ENCODE data around the gene TMPRSS6. TPM values are rescaled to one million over a fixed set of nuclear protein-coding genes. Genes with fewer than 3 reads are reported as not detected.

The TMPRSS6 gene
- total and polyA plus RNA-seq, 11 donors: 0.91 TPM; not detected in 10

DNA sequence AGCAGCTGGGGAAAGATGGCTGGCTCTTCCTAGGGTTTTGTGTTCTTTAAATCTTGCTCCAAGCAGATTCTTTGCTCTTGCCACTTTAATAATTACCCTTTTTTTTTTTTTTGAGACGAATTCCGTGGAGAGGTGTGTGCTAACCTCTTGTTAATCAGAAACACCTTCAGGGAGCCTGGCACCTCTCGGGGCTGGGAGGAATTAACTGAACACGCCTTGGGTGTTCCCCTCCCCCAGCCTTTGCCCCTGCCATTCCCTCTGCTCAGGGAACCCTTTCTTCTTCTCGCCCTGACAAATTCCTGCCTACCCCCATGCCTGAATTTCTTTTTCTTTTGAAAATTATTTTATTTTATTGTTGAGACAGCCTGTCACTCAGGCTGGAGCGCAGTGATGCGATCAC, 17.5 kb downstream of the TMPRSS6 start:
- no peak for TF ChIP-seq POLR2A (IDR thresholded peaks at IDR 0.05)
- TF ChIP-seq, protein P1, sequence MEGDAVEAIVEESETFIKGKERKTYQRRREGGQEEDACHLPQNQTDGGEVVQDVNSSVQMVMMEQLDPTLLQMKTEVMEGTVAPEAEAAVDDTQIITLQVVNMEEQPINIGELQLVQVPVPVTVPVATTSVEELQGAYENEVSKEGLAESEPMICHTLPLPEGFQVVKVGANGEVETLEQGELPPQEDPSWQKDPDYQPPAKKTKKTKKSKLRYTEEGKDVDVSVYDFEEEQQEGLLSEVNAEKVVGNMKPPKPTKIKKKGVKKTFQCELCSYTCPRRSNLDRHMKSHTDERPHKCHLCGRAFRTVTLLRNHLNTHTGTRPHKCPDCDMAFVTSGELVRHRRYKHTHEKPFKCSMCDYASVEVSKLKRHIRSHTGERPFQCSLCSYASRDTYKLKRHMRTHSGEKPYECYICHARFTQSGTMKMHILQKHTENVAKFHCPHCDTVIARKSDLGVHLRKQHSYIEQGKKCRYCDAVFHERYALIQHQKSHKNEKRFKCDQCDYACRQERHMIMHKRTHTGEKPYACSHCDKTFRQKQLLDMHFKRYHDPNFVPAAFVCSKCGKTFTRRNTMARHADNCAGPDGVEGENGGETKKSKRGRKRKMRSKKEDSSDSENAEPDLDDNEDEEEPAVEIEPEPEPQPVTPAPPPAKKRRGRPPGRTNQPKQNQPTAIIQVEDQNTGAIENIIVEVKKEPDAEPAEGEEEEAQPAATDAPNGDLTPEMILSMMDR (IDR thresholded peaks at IDR 0.05): no peak
- Histone ChIP-seq H3K27ac (no peak overlapping the region), H3K4me3 (no peak overlapping the region), H3K27me3 (peaks cover 0 to 60% (median 23%) of the 10 kb centered on the region in 9 donors), H3K9me3 (no peaks in the 10 kb centered on the region), H3K4me1 (no peaks in the 10 kb centered on the region), H3K36me3 (no peaks in the 10 kb centered on the region)
- ATAC-seq (no peak), DNase-seq (no peak)
- intact Hi-C loops (cut with DNase I): no loop called here
- WGBS, 4 donors: 72 to 78% (median 76%) methylated on average over 7 of the region's 7 CpGs

DNA sequence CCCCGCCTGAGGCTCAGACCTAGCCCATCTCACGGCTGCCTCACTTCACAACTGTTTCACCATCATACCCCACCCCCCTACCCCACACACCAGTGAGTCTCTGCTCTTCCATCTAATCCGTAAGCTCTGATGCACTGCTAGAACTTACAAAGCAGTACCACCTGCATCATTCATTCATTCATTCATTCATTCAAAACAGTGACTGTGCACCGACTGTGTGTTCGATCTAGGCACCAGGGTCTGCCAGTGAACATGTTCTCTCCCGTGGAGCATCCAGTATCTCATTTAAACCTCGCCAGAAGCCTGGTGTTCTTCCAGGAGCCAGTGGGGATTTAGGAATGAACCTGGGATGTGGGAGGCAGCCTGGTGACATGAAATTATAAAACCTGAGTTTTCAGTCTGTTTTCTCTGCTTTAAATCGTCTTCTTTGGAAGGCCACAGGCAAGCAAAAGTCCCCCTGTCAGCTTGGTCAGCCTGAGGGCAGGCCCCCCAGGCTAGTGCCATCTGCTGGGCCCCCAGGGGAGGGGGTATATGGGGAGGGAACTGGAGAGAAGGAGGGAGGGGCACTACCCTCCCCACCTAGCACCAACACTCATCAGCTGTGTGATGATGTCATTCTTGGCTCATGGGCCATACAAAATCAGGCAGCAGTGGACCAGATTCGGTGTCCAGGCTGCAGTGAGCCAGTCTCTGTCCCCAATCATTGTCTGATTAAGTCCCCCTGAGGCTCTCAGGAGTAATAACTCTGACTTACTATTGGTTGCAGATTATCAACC, 18.4 kb downstream of the TMPRSS6 start:
- no peak for ATAC-seq
- no peaks in the 10 kb centered on the region for H3K9me3 ChIP-seq
- H3K36me3 ChIP-seq: no peaks in the 10 kb centered on the region
- H3K4me1 ChIP-seq: no peaks in the 10 kb centered on the region
- intact Hi-C loops (cut with DNase I): no loop called here
- WGBS, 4 donors: 70 to 77% (median 73%) methylated on average over 9 of the region's 9 CpGs
- peaks cover 0 to 58% (median 14%) of the 10 kb centered on the region in 9 donors for H3K27me3 ChIP-seq
- TF ChIP-seq, protein P1 (IDR thresholded peaks at IDR 0.05): no peak
- TF ChIP-seq POLR2A (IDR thresholded peaks at IDR 0.05): no peak
- no peak for DNase-seq
- no peak overlapping the region for H3K4me3 ChIP-seq
- H3K27ac ChIP-seq: no peak overlapping the region

DNA sequence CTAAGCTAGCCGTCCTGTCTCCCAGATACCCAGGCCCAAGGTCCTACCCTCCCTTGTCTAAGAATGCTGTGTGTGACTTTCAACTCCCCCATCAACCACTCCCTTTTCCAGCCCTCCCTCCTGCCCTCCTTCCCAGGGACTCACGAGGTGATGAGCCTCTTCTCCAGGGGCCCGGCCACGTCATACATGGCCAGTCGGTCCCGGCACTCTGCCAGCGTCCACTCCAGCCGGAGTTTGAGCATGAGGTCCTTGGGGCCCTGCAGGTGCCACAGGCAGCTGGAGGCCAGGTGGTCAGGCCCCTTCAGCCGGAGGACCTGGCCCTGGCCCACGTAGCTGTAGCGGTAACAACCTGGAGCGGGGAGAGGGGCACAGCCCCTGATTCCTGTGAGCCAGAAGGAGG, 20.1 kb downstream of the TMPRSS6 start:
- Histone ChIP-seq H3K27me3 (peaks cover 0 to 42% (median 6%) of the 10 kb centered on the region in 9 donors), H3K9me3 (no peaks in the 10 kb centered on the region), H3K27ac (no peak overlapping the region), H3K4me1 (no peaks in the 10 kb centered on the region), H3K36me3 (no peaks in the 10 kb centered on the region), H3K4me3 (no peak overlapping the region)
- DNase-seq (no peak), ATAC-seq (no peak)
- 56 to 60% (median 57%) methylated on average over 9 to 12 of the region's 12 CpGs for WGBS, 4 donors
- intact Hi-C loops (cut with DNase I): loop anchor here in 1 of 10 donors (10.0 kb wide), 1 partner anchor 65 kb away; no protein-coding TSS in a partner anchor
- TF ChIP-seq, protein P1 (IDR thresholded peaks at IDR 0.05): no peak
- TF ChIP-seq POLR2A (IDR thresholded peaks at IDR 0.05): no peak

DNA sequence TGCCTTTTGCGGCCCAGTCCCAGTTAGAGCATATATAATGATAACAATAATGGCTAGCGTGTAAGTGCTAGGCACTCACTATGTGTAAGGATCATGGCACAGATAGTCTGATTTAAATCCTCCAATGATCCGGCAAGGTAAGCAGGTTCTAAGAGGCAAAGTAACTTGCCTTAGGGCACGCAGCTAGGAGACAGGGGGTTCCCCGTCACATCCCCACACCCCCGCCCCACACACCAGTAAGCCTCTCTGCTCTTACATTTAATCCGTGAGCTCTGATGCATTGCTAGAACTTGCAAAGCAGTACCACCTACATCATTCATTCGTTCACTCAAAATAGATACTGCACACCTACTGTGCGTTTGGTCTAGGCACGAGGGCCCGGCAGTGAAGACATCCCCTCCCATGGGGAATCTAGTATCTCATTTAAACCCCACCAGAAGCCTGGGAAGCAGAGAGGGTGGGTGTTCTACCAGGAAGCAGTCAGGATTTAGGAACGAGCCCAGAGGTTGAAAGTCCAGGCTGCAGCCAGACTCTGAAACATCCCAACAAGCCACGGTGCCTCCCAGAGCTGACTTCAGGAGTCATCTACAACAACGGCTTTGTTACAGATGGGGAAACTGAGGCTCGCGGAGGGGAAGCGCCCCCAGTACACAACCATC, 20.6 kb downstream of the TMPRSS6 start:
- TF ChIP-seq POLR2A (IDR thresholded peaks at IDR 0.05): no peak
- TF ChIP-seq, protein P1 (IDR thresholded peaks at IDR 0.05): no peak
- no peak overlapping the region for H3K27ac ChIP-seq
- WGBS, 4 donors: 74 to 80% (median 76%) methylated on average over 17 of the region's 17 CpGs
- H3K36me3 ChIP-seq: no peaks in the 10 kb centered on the region
- intact Hi-C loops (cut with DNase I): loop anchor here in 1 of 10 donors (10.0 kb wide), 1 partner anchor 66 kb away; no protein-coding TSS in a partner anchor
- no peak for DNase-seq
- H3K27me3 ChIP-seq: peaks cover 0 to 36% (median 6%) of the 10 kb centered on the region in 9 donors
- no peaks in the 10 kb centered on the region for H3K9me3 ChIP-seq
- no peaks in the 10 kb centered on the region for H3K4me1 ChIP-seq
- no peak overlapping the region for H3K4me3 ChIP-seq
- no peak for ATAC-seq

Measured in heart left ventricle (tissue), 16 donors.